GM21381 (cell line): ENCODE data around the gene TCL1A.

Source experiments
- ATAC-seq: cut with Tn5 transposase; IDR thresholded peaks from one replicate; pipeline ENCODE4 v1.9.1; 2021; ENCODE audit warnings: mild to moderate bottlenecking, moderate library complexity; ENCODE audit not compliant: unreplicated experiment

Gene TCL1A

DNA sequence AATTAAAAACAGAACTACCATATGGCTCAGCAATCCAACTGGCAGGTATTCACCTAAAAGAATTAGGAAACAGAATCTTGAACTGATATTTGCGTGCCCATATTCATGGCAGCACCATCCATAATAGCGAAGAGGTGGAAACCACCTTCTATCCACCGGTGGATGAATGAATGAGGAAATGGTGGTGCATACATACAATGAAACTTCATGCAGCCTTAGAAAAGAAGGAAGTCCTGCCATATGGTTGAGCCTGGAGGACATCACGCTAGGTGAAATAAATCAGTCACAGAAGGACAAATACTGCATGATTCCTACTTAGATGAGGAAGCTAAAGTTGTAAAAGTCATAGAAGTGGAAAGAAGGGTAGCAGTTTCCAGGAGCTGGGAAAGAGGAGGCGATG, 6.6 kb downstream of the TCL1A start:
- no peak for ATAC-seq

DNA sequence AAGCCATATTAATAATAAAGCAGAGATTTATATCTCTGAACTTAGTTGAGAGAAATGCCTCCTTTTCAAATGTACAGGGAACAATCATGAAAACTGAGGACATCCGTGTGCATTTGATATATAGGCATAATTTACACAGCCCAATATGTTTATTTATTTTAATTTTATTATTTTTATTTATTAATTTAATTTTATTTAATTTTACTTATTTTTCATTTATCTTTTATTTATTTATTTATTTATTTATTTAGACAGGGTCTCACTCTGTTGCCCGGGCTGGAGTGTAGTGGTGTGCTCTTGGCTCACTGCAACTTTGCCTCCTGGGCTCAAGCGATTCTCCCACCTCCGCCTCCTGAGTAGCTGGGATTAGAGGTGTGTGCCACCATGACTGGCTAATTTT, 8.4 kb downstream of the TCL1A start:
- no peak for ATAC-seq

DNA sequence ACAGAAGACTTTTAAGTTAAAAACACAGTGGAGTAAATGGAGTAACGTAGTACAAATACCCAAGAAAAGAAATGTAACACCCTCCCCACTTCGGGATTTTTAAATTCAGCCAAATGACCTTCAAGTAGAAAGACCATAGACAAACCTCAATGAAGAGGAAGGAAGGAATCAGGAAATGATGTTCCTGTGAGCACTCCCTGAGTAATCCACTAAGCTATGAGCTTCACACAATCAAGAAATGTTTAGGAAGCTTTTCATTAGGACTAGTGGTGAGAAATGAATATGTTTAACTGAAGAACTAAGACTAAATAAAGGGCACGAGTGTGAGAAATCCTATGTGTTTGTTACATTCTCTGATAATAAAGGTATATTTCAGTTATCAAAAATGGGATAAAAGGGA, 10.1 kb downstream of the TCL1A start:
- ATAC-seq, result no peak

DNA sequence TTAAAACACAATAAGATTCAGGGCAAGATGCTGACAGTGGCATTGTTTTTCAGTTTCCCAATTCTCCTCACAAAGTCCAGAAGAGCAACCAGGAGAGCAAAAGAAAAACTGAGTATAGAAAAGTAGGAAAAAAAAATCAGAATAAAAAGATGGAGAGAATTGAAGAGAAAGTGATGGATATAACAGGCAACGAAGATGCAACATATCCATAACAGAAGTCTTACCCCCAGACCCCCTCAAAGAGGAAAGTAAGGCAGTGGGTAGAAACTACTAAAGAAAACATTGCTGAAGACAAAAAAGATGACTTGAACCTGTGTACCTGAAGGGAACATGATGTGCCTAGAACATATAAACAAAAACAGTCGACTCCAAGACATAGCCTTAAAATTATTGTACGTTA, 10.6 kb downstream of the TCL1A start:
- no peak for ATAC-seq

DNA sequence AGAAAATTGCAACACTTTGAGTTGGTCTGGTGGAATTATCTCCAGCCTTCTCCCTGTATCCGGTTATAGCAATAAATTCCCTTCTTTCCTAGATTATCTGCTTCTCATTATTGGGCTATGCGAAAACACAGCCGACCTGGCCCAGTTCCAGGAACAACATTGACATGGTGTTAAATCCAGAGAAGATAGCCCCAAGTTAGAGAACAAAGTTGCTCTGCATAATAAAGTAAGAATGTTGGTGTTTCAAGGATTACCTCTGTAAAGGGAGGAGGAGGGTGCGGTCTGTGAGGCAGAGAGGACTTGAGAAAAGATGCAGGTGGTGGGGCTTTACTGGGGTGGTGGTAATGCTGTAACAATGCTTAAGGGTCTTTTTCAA, 12.1 kb downstream of the TCL1A start:
- no peak for ATAC-seq

DNA sequence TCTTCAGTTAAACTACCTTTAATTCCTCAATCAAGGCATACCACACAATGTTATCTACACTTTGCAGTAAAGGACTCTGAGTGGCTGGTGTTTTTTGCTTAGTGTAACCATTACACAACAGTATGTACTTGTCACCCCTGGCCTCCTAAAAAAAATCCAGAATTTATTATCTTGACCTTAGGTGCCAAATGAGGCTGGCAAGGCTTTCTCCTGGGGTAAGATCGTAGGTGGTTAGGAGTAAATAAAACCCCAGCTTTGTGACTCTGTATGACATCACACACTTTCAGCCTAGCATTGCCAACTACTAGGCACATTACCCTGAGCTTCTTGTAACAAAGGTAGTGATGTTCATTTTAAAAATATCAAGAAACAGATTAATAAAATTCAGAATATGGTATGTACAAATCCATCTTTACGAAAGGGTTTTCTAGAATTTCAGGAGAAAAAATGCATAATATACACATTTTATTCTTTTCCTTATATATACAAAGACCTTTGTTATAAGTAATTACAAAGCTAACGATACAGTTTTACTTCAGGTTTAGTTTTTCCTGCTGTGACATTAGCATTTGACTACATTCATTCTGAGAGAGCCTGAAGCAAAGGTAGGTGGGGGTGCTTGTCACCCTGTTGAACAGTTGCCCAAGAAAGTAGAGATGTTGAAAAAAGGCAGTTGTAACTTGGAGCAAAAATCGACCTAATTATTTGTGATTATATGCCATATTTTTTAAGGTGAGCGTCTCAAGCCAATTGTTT, 13.5 kb downstream of the TCL1A start:
- ATAC-seq, result no peak

DNA sequence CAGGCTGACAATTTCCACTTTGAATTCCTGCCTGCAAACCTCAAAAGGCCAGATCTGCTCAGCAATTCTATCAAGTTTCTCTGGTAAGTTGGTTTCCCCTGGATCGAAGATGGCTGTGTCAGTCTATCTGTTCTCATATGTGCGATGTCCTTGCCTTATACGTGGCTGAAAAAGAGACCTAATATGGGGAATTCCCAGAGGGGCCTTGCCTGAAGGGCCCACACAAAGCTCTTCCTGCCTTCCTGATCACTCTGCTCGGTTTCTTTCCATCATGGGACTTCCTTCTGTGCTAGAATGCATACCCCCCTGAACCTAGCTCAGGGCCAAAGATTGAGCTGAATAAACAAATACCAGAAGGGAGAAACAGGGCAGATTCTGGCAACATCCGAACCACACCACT, 14.5 kb downstream of the TCL1A start:
- peak; percentile 38 for ATAC-seq

DNA sequence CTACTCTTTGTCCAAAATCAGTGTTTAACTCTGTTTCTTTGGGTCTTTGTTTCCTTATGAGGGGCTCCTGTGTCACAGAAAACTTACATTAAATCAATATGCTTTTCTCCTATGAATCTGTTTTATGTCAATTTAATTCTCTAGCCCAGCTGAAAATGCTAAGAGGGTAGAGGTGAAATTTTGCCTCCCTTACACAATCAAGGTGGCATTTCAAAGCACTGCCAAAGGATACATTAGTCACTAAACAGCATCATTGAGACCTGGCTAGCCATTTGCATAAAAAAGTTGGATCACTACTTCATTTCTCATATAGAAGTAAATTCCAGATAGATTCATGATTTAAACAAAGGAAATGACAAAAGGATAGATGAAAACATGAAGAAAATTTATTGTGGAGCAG, 15.6 kb downstream of the TCL1A start:
- ATAC-seq, result no peak

DNA sequence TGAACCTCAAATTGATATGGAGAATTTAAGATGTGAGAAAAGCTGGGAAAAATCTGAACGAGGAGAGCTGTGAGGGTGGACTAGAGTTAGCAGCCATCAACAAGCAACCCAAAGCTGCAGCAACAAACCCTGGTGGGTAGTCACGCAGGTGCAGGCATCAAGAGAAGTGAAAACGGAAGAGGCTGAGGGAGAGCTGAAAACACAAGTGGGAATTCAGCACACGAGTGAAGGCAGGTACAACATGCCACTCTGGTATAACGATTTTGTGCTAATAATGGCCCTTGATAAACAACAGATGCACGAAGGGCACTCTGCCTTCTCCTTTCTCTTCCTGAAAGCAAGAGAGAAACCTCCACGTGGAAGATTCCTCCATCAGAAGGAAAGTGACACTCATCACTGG, 16.2 kb downstream of the TCL1A start:
- peak; percentile 58 for ATAC-seq

DNA sequence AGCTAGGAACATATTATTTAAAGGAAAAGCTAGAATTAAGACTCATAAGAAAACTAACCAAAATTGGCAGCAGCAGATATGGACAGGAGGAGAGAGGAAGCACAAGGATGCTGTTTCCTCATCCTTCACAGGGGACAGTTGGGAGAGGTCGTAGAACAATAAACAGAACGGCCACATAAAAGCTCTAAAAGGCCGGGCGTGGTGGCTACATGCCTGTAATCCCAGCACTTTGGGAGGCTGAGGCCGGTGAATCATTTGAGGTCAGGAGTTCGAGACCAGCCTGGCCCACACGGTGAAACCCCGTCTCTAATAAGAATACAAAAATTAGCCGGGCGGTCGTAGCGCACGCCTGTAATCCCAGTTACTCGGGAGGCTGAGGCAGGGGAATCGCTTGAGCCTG, 17.2 kb downstream of the TCL1A start:
- ATAC-seq, result no peak

DNA sequence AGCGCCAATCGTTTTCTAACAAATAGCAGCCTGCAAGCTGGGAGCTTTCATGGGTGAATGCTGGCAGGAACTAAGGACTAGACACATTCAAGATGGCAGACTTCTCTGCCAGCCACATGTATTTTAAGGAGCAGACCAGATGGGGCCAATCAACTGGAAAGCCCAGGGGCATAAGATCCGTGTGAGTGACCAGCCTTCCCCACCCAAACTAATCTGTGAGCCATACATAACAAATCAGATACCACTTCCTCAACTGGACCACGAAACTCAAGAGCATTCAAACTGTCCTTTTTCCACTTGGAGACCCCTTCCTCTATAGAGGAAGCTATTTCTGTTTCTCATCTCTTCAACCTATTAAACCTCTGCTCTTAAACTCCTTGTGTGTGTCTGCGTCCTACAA, 18.0 kb downstream of the TCL1A start:
- no peak for ATAC-seq

DNA sequence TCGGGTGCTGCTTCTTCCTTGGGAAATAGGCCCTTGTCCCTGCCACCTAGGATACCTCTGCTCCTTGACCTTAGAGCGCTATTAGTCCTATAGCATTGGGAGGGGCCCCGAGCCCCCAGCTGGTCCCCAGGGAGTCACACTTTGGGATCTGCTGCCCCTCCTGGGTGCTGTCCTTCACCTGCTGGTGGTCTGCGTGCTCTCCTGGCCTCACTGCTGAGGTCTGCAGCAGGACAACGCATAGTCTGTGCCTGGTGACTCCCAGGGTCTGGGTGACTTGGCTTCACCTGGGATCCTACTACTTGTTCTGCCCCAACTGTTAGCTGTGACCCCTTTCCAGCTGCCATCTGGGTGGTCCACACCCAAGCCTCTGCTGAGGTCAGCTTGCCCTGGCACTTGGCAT, 18.9 kb downstream of the TCL1A start:
- ATAC-seq, result no peak

DNA sequence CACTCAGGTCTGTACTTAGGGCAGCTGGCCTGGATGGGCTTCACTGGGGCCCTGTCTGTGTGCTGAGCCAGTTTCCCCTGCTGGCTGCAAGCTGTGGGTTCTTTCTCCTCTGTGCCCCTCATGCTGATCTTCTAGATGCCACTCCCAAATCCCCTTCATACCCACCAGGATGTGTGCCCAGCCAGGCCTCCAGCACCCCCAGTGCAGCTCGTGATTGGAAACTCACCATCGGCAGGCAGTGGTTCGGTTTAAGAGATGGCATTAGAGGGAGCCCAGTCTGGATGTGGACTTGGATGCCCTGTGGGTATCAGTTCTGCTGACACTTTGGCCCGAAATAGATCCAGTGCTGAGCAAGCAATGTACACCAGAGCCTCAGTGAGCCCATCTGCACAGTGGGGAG, 21.8 kb downstream of the TCL1A start:
- ATAC-seq, result no peak

DNA sequence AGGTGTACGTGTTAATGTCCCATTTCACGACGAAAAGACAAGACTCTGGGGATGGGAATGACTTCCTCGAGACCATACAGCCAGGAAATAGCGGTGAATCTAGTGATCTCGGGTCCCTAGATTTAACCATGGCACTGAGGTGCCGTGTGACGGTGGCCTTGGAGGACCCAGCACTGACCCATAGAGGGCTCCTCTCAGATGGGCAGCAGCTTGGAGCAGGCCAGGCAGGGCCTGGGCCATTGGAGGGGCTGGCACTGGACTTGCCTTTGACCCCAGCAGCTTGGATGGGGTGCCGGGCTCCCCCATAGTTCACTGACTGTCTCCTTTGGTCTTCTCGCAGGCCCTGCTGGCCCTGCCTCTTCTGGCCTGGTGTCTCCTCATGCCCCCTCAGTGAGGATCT, 22.3 kb downstream of the TCL1A start:
- no peak for ATAC-seq

DNA sequence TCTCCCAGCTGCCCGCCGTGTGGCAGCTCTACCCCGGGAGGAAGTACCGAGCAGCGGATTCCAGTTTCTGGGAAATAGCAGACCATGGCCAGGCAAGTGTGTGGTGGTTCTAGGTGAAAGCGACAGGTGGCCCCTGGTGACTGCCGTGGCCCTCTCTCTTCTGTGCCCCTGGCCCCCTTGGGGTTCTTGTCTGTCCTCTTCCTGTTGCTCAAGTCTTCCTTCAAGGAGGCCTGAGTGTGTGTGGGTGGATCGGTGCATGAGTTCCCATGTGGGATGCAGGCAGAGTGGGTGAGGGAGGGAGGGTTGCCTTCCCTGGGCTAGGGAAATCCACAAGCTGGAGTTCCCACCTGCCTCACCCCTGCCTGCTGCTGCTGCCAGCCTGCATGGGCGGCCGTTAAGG, 23.1 kb downstream of the TCL1A start:
- ATAC-seq, result no peak

DNA sequence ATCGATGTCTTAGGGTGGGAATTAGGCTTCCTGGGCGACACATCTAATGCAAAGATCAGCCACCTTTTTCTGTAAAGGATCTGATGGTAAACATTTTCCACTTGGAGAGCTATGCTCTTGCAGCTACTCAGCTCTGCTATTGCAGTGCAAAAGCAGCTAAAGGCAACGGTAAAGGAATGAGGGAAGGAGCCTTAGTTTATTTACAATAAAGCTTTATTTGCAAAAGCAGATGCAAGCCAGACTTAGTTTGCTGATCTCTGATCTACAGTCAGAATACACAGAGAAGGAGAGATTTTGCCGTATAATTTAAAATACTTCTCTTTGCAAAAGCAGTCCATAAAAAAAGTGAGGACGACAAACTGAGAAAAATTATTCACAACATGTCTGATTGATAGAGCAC, 24.5 kb downstream of the TCL1A start:
- ATAC-seq, result no peak

DNA sequence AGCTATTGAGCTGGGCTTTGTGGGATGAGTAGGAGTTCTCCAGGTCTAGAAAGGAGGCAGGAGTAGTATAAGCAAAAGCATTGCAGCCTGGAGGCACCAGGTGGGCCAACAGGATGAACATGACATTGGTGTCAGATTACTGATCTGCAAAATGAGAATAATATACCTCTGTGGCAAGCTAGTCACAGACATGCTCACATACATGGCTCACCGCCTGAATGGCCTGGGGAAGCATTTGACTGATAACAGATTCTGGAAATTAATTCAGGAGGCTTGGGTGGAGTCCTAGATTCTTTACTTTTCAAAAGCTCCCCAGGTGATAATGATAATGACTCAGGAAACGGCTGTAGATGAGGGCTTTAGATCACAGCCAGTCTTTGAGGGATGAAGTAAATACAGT, 27.0 kb downstream of the TCL1A start:
- no peak for ATAC-seq

DNA sequence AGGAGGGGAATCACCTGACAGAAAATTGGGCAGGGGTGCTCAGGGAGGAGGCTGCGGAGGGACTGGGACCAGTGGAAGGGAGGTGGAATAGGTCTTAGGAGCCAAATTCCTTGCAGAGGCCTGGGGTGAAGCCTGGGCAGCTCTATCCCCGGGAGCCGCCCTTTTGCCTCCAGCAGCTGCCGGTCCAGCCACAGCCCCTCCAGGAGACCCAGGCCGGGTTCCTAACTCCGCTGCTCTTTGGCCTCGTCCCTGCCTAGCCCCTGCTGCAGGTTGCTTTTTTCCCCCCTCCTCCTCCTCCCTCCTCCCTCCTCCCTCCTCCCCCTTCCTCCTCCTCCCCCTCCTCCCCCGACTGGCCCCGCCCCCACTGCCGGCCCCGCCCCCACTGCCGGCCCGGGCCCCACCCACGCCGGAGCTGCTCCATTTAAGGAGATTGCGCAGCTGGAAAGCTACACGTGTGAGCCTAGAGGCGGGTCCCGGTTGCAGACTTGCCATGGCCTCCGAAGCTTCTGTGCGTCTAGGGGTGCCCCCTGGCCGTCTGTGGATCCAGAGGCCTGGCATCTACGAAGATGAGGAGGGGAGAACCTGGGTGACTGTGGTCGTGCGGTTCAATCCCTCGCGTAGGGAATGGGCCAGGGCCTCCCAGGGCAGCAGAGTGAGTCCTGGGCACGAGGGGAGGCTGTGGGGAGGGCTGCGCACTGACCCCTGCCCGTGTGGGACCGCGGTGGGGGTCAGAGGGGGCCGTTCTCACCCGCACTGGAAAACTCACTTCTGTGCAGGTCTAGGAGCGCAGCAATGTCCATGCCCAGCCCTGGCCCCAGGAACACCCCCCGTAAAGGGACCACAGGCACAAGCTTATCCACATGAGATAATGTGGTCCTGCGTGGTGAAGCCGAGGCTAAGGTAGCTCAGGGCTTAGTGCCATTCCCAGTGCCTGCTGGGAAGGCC, 27.7 kb downstream of the TCL1A start, which contains the start of gene TCL1B:
TSS of gene TCL1B (plus strand) at position 449 of the 945 bp plus-strand sequence. CDS start at position 491, 42 bp downstream.
- ATAC-seq, result no peak

DNA sequence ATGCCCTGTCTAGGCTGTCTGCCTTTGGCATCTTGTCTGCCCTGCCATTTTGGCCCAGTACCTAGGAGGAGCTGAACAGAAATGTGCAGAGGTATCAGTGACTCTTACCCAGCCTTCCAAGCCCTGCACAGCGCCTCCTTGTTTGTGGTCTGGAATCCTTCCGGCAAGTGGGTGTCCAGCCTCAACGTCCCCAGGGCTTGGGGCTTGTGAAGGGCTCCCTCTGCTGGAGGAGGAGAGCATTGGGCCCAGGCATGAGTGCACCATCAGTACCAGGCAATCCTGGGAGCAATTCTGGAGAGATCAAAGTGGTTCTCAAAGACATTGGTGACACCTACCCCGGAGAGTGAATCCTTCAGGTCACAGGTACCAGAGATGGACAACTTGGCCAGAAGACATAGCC, 30.1 kb downstream of the TCL1A start:
- ATAC-seq, result no peak

DNA sequence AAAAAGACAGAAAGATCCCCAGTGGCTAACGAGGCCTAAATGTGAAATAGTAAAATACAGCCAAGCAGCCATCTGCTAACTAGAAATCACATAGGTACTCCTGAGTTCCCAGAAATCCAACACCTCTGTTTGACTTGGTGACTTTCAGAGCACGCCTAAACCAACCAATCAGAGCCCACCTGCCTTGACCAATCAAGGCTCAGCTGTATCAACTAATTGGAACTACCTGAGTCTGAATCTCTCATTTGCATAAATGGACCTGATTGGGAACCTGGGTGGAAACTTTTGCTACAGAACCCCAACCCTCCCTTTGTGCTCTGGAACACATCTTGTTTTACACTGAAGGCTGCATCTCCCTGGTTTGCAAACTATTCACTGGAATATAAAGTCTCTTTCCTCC, 32.8 kb downstream of the TCL1A start:
- ATAC-seq, result no peak

DNA sequence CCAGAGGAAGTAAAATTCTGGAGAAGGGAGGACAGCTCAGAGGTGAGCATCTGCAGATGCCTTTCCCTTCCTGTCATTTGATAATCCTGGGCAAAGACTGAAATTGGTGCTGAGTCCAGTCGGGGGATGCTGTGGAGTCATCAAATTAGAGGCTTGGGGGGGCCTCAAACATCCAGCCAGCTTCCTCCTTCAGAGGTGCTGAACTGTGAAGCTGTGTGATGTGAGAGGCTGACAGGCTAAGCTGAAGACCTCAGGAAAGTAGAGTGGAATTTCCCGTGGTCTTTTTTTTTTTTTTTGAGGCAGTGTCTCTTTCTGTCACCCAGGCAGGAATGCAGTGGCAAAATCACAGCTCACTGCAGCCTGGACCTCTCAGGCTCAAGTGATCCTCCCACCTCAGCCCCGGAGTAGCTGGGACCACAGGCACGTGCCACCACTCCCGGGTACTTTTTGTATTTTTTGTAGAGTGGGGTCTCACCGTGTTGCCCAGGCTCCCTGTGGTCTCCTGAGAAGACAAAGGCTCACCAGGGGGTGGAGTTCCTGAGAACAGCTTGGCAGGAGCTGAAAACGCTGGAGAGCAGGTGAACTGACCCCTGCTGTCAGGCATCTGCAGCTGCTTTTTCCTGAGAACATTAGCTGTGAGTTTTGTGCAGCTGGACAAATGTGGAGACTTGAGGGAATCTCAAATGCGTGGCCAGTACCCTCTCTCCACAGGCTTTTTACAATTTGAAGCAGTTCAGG, 33.8 kb downstream of the TCL1A start:
- ATAC-seq, result no peak
